ENCODE measurements around the gene HOXD10. TPM values are rescaled to one million over a fixed set of nuclear protein-coding genes. Genes with fewer than 3 reads are reported as not detected.

Gene HOXD10
- polyA plus RNA-seq, 1 donor, result 0.18 TPM

DNA sequence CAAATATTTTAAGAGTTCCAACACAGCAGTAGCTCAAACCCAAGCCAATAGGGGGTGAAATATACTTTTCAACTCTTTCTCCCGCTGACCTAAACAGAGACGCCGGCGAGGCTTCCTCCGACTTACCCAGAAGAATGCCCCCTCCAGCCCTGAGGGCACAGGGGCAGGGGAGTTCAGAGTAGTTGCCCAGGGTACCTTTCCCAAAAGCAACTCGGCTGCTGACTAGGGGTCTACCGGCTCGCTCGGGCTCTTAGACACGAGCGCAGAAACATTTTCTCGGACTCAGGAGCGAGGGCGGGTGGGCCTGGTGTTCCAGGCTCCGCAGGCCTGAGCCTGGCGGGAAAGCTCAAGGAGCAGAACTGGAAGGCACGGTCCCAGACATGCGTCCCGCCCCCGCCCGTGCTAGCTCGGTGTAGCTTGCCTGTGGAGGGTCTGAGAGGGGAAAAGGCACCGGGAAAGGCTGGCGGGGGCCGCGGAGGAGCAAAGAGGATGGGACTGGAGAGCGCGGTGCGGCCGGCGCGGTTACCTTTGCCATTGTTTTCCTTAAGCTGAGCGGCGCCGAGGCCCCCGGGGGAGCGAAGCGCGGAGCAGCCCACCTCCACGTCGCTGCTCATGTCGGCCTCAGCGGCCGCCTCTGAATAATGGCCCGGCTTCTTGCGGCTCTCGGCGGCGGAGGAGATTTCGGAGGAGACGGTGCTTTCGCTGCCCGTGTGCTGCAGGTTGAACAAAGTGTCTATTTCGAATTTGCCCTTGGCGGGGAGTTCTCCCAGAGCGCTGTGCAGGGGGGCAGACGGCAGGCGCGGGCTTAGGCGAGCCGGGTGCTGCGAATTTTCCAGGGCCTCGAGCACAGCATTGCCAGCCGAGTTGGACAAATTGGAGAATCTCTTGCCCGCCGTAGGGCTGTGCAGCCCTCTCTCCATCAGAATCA, 33.5 kb upstream of the HOXD10 start:
- WGBS (ENCODE audit: insufficient coverage, low lambda C conversion rate), result no CpG with 5 or more reads among the region's 66 CpGs
- Histone ChIP-seq H3K4me3 (ENCODE audit: low read length) (no peak overlapping the region), H3K36me3 (ENCODE audit: control insufficient read depth, insufficient read depth, low read length) (no peaks in the 10 kb centered on the region), H3K27ac (ENCODE audit: low read length) (no peak overlapping the region), H3K27me3 (ENCODE audit: control insufficient read depth, insufficient read depth, low read length) (peaks cover 97% of the 10 kb centered on the region), H3K4me1 (ENCODE audit: control insufficient read depth, insufficient read depth, low read length) (peaks cover 12% of the 10 kb centered on the region), H3K9me3 (ENCODE audit: control insufficient read depth, low read depth, low read length) (peaks cover 41% of the 10 kb centered on the region)
- DNase-seq, result no peak

DNA sequence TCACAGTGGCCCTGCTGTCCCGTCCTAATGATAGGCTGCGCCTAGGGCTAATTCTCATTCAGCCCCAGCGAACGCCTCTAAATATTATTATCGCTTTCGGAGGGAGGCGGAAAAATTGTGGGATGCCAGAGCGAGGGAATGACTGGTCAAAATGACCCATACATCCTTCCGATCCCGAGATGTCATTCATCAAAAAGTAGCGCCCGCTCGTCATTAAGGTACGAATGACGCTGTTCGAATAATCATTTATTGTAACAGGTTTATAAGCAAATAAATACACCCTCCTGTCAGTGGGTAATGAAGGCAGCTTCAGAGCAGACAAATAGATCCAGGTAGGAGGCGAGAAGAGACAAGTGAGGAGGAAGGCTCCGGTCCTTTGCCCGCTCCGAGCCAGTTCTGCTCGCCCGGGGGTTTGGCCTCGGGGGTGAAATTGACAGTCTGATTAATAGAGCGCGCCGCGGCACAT, 32.7 kb upstream of the HOXD10 start, which contains the start of gene EVX2:
TSS of gene EVX2 (minus strand) at position 167 of the 466 bp plus-strand sequence. CDS start 186 bp downstream, outside the sequence.
- WGBS (ENCODE audit: insufficient coverage, low lambda C conversion rate), result no CpG with 5 or more reads among the region's 27 CpGs
- H3K36me3 ChIP-seq (ENCODE audit: control insufficient read depth, insufficient read depth, low read length), result no peaks in the 10 kb centered on the region
- peaks cover 41% of the 10 kb centered on the region for H3K9me3 ChIP-seq (ENCODE audit: control insufficient read depth, low read depth, low read length)
- peaks cover 13% of the 10 kb centered on the region for H3K4me1 ChIP-seq (ENCODE audit: control insufficient read depth, insufficient read depth, low read length)
- H3K4me3 ChIP-seq (ENCODE audit: low read length), result no peak within 1 kb of the TSS
- H3K27me3 ChIP-seq (ENCODE audit: control insufficient read depth, insufficient read depth, low read length), result peaks cover 97% of the 10 kb centered on the region
- H3K27ac ChIP-seq (ENCODE audit: low read length), result no peak within 1 kb of the TSS
- no peak for DNase-seq

DNA sequence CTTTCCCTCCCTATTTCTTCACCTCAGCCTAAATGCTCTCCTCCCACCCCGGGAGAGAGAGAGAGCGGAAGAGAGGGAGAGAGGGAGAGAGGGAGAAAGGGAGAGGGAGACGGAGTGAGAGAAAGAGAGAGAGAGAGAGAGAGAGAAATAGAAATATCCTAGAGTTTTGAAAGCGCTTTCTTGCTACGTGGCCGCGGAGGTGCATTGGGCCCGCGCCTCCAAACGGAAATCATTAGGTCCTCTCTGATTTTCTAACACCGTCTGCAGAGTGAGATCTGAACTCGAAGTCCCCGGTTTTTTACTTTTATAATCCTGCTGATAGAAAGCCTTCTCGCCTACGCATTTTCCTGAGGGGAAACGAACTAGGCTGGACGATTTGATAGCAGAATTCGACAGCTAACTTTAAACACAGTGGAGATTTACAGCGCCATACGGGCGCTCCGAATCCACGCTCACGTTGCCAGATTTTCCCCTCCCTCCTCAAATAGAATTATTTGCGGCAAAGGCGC, 31.9 kb upstream of the HOXD10 start:
- H3K27ac ChIP-seq (ENCODE audit: low read length), result no peak overlapping the region

DNA sequence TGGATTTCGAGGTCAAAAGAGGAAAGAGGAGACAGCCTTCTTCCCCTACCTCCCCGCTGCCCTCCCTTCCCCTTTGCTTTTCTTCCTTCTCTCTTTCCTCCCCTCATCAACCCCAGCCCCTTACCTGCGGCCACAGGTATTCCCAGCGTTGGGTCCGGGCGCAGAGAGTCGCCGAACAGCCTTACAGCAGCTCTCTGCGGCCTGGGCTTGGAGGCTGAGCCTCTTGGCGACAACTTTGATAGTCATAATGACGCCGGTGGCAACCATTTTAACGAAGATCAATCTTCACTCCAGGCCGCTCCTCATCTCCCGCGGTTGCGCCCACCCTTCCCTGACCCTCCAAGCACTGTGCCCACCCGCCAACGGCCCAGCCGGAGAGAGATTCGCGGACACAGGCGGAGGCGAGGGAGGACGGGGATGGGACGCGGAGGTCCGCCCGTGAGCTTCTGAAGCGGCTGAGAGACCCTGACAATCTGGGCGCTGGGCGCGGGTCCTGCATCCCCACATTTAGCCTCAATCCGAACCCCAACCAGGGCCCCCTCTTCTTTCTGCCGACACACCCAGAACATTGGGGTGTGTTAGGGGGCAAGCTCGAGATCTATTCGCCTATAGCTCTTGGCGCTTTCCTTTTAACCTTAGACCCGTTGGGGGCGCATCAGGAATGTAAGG, 31.3 kb upstream of the HOXD10 start:
- Histone ChIP-seq H3K27ac (ENCODE audit: low read length) (no peak overlapping the region), H3K27me3 (ENCODE audit: control insufficient read depth, insufficient read depth, low read length) (peaks cover 99% of the 10 kb centered on the region), H3K9me3 (ENCODE audit: control insufficient read depth, low read depth, low read length) (peaks cover 36% of the 10 kb centered on the region), H3K4me1 (ENCODE audit: control insufficient read depth, insufficient read depth, low read length) (peaks cover 9% of the 10 kb centered on the region), H3K36me3 (ENCODE audit: control insufficient read depth, insufficient read depth, low read length) (no peaks in the 10 kb centered on the region), H3K4me3 (ENCODE audit: low read length) (no peak overlapping the region)
- DNase-seq, result no peak
- WGBS (ENCODE audit: insufficient coverage, low lambda C conversion rate), result no CpG with 5 or more reads among the region's 40 CpGs

More for the DNA sequence above, 31.9 kb upstream of the HOXD10 start:
- peaks cover 97% of the 10 kb centered on the region for H3K27me3 ChIP-seq (ENCODE audit: control insufficient read depth, insufficient read depth, low read length)
- no peak overlapping the region for H3K4me3 ChIP-seq (ENCODE audit: low read length)
- no peaks in the 10 kb centered on the region for H3K36me3 ChIP-seq (ENCODE audit: control insufficient read depth, insufficient read depth, low read length)
- 18% methylated on average over 3 of the region's 26 CpGs for WGBS (ENCODE audit: insufficient coverage, low lambda C conversion rate)
- peaks cover 36% of the 10 kb centered on the region for H3K9me3 ChIP-seq (ENCODE audit: control insufficient read depth, low read depth, low read length)
- peaks cover 10% of the 10 kb centered on the region for H3K4me1 ChIP-seq (ENCODE audit: control insufficient read depth, insufficient read depth, low read length)
- no peak for DNase-seq

DNA sequence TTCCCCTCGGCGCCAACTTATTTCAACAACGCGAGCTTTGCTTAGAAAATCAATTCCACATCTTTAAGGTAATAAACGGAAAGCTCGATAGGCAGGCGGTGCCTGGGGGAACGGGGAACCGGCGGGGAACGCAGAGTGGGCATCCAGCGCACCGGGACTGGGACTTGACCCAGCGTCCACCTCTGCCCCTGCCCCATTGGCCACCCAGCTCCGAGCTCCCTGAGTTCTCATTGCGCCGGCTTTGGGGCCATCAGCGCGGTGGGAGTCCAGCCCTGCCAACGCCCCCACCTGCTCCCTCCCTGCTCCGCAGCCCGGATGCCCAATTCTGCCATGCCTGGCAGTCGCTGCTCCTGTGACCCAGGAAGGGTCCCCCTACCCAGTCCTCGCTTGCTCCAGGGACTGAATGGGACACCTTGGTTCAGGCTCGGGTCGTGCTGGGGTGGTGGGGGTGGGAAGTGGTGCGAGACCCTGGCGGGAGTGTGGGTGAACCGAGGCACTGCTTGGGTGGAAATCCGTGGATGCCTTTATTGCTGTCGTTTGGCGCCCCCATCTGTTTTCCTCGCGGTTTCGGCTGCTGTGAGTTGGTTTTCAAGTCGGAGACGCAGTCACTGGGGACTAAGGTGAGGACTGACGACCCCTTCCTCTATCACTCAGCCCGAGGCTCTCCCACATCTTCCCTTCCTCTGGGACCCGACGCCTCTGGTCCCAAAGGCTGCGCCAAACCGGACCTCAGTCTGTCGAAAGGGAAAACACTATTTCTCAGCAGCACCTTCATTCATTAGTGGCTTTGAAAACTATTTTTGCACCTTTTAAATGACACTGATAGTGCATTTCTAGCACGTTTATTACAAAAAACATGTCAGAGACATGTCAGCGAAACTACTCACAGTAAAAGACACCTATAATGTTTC, 30.5 kb upstream of the HOXD10 start:
- Histone ChIP-seq H3K27ac (ENCODE audit: low read length) (no peak overlapping the region), H3K27me3 (ENCODE audit: control insufficient read depth, insufficient read depth, low read length) (peaks cover 99% of the 10 kb centered on the region), H3K4me1 (ENCODE audit: control insufficient read depth, insufficient read depth, low read length) (peaks cover 9% of the 10 kb centered on the region), H3K36me3 (ENCODE audit: control insufficient read depth, insufficient read depth, low read length) (no peaks in the 10 kb centered on the region), H3K9me3 (ENCODE audit: control insufficient read depth, low read depth, low read length) (peaks cover 30% of the 10 kb centered on the region), H3K4me3 (ENCODE audit: low read length) (no peak overlapping the region)
- DNase-seq, result no peak
- WGBS (ENCODE audit: insufficient coverage, low lambda C conversion rate), result 17% methylated on average over 1 of the region's 46 CpGs

DNA sequence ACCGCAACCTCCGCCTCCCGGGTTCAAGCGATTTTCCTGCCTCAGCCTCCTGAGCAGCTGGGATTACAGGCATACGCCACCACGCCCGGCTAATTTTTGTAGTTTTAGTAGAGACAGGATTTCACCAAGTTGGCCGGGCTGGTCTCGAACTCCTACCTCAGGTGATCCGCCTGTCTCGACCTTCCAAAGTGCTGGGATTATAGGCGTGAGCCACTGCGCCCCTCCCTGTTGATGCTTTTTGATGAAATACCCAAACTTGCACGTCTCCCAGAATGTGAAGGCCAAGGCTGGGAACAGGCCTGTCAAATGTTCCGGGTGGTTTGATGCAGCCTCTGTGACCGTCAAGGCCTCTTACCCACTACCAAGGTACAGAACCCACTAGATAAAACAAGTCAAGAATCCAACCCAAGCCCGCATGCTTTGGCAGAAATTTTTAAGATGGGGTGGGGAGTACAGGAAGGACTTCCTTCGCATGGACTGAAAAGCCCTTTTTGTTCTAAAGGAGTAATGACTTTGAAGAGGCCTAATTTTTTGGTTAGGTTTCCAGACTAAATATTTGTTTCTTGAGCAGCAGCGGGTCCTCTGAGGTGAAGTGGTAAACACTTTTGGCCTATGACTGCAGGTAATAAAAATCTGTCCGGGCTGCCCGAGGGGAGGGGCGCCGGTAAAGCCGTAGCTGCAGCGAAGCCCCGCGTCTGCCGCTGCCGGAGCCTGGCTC, 29.1 kb upstream of the HOXD10 start:
- no peaks in the 10 kb centered on the region for H3K36me3 ChIP-seq (ENCODE audit: control insufficient read depth, insufficient read depth, low read length)
- peaks cover 25% of the 10 kb centered on the region for H3K9me3 ChIP-seq (ENCODE audit: control insufficient read depth, low read depth, low read length)
- no peak for DNase-seq
- WGBS (ENCODE audit: insufficient coverage, low lambda C conversion rate), result no CpG with 5 or more reads among the region's 29 CpGs
- no peak overlapping the region for H3K27ac ChIP-seq (ENCODE audit: low read length)
- no peak overlapping the region for H3K4me3 ChIP-seq (ENCODE audit: low read length)
- H3K4me1 ChIP-seq (ENCODE audit: control insufficient read depth, insufficient read depth, low read length), result peaks cover 9% of the 10 kb centered on the region
- H3K27me3 ChIP-seq (ENCODE audit: control insufficient read depth, insufficient read depth, low read length), result peaks cover 98% of the 10 kb centered on the region

DNA sequence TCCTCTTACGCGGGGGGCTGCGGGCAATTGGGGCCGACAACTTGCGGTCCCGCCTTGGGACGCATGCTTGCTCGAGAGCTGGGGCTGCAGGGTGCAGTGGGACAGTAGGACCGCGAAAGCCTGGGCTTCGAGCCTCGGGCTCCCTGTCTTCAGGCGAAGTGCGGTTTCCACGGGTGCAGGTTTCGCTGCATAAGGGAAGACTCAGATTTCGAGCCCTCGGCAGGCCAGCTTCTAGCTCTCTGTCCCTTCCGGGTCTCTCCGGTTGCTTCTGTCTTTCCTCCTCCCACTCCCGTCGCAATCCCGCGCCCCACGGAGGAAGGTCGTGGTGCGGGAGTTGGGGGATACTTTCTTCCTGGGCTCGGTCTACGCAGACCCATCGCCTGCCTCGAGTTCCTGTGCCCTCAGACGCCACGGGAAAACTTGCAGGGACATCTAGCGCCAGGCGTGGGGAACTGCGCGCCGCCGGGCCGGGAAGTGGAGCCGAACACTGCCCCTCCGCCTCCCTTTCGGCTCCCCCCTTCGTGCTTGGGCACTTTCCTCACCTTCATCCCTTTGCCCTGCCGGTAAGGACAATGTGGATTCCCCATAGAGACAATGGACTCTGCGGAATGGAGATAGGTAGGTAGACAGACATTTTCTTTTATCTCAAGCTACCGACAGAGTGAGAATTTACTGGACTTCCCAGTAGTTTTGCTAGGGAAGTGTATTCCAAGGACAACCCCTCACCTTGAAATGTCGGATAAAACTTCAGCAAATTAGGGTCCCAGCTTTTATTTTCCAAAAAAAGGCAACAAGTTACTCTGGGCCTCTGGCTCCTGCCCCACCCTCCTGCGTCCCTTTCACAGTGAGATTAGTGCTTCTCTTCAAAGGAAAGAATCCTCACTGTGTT, 28.3 kb upstream of the HOXD10 start:
- H3K27me3 ChIP-seq (ENCODE audit: control insufficient read depth, insufficient read depth, low read length), result peaks cover 96% of the 10 kb centered on the region
- peak; percentile 23 to 54 for DNase-seq
- H3K27ac ChIP-seq (ENCODE audit: low read length), result no peak overlapping the region
- no peak overlapping the region for H3K4me3 ChIP-seq (ENCODE audit: low read length)
- peaks cover 11% of the 10 kb centered on the region for H3K4me1 ChIP-seq (ENCODE audit: control insufficient read depth, insufficient read depth, low read length)
- H3K9me3 ChIP-seq (ENCODE audit: control insufficient read depth, low read depth, low read length), result peaks cover 23% of the 10 kb centered on the region
- WGBS (ENCODE audit: insufficient coverage, low lambda C conversion rate), result 33% methylated on average over 1 of the region's 49 CpGs
- H3K36me3 ChIP-seq (ENCODE audit: control insufficient read depth, insufficient read depth, low read length), result no peaks in the 10 kb centered on the region

DNA sequence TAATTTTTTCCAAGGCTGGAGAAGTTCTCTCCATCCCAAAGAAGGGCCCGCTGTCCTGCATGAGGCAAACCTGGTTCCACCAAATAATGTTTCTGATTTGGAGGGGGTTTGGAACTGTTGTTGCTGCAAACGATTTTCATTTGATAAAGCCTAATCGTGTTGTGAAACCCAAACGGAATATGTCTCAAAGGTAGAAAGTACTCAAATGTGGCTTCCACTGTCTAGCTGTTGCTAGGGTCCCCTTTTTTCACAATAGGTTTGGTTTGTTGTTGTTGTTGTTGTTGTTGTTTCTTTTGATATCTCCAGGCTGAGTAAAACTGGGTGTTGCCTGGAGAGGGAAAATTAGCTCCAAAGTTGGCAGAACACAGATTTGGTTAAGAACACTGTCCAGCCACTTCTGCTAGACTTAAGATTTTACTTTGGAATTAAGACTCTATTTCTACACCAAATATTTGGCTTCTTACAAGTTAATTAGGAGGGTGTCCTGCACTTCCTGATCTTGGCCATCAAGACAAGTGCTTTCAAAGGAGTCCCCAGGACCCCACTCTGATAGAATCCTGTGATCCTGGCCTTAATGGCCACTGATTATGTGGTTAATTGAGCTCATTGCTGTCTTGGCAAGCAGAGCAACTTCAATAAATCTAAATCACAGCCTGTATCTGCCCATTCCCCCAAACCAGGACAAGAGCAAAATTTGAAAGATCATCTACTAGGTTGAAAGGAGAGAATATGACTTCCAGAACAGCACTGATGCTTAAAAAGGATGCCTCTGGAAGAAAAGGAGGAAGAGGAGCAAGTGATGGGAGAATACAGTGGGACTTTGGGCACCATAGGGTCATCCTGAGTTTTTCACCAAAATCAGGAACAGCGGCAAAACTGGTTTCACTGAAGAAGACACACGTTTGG, 27.4 kb upstream of the HOXD10 start:
- Histone ChIP-seq H3K9me3 (ENCODE audit: control insufficient read depth, low read depth, low read length) (peaks cover 18% of the 10 kb centered on the region), H3K36me3 (ENCODE audit: control insufficient read depth, insufficient read depth, low read length) (no peaks in the 10 kb centered on the region), H3K4me1 (ENCODE audit: control insufficient read depth, insufficient read depth, low read length) (peaks cover 13% of the 10 kb centered on the region), H3K27ac (ENCODE audit: low read length) (no peak overlapping the region), H3K27me3 (ENCODE audit: control insufficient read depth, insufficient read depth, low read length) (peaks cover 96% of the 10 kb centered on the region), H3K4me3 (ENCODE audit: low read length) (no peak overlapping the region)
- no CpG with 5 or more reads among the region's 6 CpGs for WGBS (ENCODE audit: insufficient coverage, low lambda C conversion rate)
- DNase-seq, result no peak

Data from large intestine (tissue), 3 donors.